ENCODE measurements around the gene CDCP2. TPM values are rescaled to one million over a fixed set of nuclear protein-coding genes. Genes with fewer than 3 reads are reported as not detected.

The CDCP2 gene
- not detected in 2 replicates for total RNA-seq

DNA sequence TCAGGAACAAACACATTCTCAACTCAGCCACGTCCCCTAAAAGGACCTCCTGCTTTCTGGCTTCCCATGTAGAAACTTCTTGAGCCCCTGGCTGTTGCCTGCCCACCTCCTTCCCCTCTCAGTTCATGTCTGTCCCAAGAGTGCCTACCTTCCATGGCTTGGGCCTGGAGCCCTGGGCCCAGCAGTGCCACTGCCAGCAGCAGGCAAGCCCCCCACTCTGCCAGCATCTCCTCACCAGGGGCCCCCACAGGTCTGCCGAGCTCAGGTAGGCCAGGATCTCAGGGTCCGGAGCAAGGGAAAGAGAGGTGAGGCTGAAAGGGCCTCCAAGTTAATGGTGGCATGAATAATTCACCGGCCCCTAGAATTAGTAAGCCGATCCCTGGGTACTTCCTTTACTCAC is at the start of gene CDCP2:
CDCP2 (minus strand) TSS at position 305 of the 400 bp plus-strand sequence; CDS start at position 227, 78 bp downstream.
- intact Hi-C loops (cut with micrococcal nuclease): no loop called here

DNA sequence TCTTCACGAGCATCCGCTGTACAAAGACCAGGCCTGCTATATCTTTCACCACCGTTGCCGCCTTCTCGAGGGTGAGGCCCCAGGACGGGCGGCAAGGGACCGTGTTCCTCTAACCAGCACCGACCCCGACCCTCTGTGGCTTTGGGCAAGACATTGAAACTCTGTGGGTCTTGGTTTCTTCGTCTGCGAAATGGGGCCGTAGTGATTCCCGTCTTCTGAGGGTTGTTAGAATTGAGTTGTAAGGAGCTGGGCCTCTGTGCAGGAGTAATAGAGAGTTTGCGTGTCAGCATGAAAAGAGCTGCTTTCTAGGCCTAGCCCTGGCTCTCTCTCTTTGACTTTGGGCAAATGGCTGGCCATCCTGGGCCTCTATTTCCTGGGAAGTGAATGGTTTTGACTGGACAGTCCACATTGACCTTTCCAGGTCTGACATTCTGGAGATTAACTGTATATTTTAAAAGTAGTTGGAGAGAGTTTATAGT is 47.8 kb upstream of the CDCP2 start:
- intact Hi-C loops (cut with micrococcal nuclease): loop anchor here (1.0 to 2.0 kb wide), 4 partner anchors 86 to 564 kb away; partner anchors contain the start of gene PARS2

DNA sequence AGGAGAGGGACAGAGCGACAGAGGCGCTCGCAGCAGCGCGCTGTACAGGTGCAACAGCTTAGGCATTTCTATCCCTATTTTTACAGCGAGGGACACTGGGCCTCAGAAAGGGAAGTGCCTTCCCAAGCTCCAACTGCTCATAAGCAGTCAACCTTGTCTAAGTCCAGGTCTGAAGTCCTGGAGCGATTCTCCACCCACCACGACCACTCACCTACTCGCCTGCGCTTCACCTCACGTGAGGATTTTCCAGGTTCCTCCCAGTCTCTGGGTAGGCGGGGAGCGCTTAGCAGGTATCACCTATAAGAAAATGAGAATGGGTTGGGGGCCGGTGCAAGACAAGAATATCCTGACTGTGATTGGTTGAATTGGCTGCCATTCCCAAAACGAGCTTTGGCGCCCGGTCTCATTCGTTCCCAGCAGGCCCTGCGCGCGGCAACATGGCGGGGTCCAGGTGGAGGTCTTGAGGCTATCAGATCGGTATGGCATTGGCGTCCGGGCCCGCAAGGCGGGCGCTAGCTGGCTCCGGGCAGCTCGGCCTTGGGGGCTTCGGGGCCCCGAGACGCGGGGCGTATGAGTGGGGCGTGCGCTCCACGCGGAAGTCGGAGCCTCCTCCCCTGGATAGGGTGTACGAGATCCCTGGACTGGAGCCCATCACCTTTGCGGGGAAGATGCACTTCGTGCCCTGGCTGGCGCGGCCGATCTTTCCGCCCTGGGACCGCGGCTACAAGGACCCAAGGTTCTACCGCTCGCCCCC is 47.1 kb upstream of the CDCP2 start, which contains the start of the genes CYB5RL and MRPL37:
CYB5RL (minus strand) TSS at position 266 of the 754 bp plus-strand sequence. CDS start 4,414 bp downstream, outside the sequence.
MRPL37 (plus strand) TSS at position 403 of the 754 bp plus-strand sequence; CDS start at position 480, 77 bp downstream.
- intact Hi-C loops (cut with micrococcal nuclease): loop anchor here (1.0 to 2.0 kb wide), 4 partner anchors 87 to 564 kb away; partner anchors contain the start of gene PARS2

DNA sequence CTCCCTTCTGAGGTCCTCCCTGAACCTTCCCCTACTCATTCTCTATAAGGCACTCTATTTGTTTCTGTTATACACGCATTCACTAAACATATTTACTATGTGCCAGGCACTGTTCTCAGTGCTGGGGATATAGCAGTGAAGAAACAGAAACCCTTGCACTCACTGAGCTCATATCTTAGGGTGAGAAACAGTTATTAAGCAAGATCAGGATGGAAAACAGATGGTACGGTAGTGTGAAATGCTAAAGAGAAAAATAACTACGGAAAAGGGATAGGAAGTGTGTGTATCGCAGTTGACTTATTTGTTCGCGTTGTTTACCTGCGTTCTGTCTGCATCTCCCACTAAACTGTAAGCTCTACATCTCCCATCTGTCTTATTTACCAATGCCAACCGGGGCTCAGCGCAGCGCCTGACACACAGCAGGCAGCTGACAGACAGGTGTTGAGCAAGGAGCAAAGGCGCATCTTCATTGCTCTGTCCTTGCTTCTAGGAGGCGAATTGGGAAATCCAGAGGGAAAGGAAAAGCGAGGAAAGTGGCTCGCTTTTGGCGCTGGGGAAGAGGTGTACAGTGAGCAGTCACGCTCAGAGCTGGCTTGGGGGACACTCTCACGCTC is 46.5 kb upstream of the CDCP2 start:
- intact Hi-C loops (cut with micrococcal nuclease): no loop called here

DNA sequence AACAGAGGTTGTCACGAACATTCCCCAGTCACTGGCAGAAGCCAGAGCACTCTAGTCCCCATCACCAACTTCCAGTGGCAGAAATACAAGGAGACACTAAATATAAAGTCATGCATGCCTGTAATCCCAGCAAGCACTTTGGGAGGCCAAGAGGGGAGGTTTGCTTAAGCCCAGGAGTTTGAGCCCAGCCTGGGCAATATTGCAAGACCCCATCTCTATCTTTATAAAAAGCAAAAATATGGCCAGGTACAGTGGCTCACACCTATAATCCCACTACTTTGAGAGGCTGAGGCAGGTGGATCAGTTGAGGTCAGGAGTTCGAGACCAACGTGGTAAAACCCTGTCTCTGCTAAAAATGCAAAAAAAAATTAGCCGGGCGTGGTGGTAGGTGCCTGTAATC is 40.7 kb upstream of the CDCP2 start:
- intact Hi-C loops (cut with micrococcal nuclease): no loop called here

DNA sequence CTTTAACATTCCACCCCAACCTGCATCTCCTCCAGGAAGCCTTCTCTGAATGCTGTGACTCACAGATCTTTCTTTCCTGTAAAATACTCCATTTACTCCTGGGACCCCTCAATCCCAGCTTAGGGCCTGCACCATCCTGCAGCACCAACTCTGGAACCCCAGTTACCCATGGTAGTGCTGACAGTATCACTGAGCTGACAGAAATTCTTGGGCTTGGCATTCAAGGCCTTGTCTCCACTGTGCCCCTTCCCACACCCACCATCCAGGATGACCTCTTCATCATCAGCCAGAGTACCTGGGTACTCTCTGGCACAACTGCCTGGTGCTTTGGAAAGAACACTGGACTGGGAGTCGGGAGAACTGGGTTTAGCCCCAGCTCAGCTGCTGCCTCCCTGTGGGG is 38.7 kb upstream of the CDCP2 start:
- intact Hi-C loops (cut with micrococcal nuclease): no loop called here

DNA sequence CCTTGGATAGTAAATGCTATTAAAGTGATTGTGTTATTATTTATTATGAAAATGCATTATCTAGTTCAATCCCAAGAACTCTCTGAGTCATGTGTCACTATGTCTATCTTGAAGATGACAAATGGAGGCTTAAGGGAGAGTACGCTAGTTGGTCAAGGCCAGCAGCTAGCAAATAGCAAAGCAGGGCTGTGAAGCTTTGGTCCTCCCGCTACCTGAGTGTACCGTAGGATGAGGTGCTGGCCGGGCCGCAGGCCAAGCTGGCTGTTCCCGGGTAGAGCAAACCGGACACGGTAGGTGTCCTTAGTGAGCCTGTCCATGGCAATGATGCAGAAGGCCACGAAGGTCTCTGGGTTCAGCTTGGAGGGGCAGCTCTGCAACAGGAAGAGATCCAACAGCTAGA is 37.7 kb upstream of the CDCP2 start:
- intact Hi-C loops (cut with micrococcal nuclease): no loop called here

DNA sequence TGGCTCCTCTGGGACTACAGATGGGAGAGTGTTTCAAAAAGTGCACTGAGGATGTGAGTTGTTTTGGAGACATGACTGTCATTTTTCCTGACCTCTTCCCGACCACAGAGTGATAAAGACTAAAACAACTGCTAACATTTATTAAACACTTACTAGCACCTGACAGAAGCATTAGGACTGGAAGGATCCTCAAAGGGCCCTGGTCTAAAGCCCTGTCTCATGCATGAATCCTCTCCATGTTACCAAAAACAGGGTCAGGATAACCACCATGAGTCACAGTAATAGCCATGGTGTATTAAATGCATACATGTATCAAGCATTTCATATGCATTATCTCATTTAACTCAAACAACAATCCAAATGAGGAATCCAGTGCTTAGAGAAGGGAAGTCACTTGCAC is 35.5 kb upstream of the CDCP2 start:
- intact Hi-C loops (cut with micrococcal nuclease): no loop called here

DNA sequence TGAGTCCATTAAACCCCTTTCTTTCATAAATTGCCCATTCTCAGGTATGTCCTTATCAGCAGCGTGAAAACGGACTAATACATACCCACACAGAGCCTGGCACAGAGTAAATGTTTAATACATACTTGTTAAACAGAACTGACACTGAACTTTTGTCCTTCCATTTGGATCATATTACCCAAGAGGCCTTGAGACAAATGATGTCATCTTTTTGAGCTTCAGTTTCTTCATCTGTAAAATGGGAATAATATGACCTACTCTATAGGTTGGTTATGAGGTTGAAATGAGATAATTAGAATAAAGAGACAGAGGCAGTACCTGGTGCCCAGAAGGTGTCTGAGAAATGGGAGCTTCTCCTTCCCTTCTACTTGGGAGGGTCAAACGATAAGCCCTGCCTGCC is 33.3 kb upstream of the CDCP2 start:
- intact Hi-C loops (cut with micrococcal nuclease): no loop called here

DNA sequence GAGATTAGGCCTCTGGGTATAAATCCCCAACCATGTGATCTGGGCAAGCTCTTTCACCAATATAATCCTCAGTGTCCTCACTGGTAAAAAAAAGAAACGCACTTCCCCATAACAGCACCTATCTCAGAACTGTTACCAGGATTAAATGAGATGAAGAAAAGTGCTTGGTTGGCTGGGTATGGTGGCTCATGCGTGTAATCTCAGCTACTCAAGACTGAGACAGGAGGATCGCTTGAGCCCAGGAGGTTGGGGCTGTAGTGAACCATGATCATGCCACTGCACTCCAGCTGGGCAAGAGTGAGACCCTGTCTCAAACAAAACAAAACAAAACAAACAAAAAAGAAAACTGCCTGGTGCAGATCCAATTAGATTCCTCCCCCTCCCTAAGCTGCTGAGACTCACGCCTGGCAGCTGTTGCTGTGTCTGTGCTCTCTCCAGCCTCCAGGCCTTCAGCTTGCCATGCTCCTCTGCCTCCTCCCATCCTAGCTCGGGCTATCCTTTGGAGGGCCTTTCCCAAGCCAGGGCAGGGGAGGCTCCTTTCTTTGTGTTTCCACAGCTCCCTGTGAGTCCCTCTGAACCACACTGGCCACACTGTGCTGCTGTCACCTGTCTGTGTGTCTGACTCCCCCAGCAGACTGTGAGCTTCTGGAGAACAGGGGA is 28.0 kb upstream of the CDCP2 start:
- intact Hi-C loops (cut with micrococcal nuclease): loop anchor here (5.0 kb wide), 1 partner anchor 306 kb away; no protein-coding TSS in a partner anchor

DNA sequence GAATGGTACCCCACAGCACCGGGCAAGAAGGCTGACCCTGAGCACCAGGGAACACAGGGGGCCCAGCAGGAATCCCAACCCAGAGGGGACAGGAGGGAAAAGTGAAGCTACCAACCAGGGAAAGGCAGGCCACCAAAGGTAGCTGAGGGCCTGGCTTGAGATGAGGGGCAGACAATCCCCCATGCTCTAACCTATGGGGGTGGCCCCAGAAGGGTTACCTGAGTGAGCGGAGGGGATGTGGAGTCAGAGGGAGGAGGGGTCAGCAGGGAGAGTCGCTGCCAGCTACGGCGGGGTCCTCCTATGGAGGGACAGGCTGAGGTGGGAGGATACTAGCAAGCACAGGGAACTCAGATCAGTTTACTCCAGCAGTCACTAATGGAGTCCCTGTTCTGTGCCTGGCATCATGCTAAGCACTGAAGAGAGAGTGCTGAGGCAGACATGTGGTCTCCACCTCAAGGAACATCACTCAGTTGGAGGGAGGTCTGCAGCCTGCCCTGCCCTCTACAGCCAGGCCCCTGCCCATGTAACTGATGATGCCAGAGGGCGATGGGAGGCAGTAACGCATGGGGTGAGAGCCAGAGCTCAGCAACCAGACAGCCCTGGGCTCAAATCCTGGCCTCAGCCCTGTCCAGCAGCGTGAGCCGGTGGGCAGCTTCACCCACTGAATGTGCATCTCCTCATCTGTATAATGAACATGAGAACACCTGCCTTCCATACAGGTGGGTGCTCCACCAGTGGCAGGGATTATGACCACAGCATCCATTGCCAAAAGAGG is 25.7 kb upstream of the CDCP2 start:
- intact Hi-C loops (cut with micrococcal nuclease): no loop called here

DNA sequence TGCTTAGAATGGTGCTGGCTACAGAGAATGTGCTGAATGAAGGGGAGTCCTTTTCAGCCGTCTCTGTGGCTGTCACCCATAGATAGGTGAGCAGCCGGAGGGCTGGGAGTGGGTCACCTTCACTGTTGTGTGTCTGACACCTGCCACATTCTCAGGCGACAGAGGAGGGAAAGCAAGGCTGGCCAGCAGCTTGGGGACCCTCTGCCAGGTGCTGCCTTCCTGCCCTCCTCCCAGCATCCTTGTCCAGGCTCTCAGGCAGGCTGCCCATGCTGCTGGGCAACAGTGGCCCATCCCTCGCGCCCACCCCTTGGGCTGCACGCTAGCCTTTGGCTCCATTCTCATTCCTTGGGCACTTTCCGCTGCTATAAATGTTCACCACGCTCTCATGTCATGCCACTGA is 24.9 kb upstream of the CDCP2 start:
- intact Hi-C loops (cut with micrococcal nuclease): no loop called here

DNA sequence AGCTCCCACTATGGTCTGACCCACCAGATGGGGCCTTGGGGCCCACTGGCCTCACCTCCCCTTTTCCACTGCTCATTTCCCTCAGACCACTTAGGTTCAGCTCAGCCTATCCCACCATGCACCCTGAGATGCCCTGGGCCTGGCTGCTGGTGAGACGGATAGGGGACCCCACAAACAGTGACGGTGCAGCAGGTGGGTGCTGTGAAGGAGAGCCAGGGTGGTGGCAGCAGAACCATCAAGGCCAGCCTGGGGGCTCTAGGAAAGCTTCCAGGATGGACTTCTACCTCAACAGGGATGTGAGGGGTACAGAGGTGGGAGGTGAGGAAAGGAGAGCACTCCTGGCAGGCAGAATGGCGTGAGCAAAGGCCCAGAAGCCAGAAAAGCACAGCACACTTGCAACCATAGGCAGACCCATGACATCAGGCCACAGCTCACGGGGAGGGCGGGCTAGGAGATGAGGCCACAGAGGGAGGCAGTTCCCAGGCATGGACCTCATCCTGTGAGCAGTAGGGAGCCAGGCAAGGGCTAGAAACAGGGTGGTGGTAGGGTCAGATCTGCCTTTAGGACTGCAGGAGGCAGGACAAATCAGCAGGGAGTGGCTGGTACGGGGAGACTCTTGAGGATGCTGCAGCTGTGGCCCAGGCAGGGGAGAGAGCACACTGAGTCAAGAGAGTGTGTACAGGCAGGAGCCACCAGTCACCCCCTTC is 24.0 kb upstream of the CDCP2 start:
- intact Hi-C loops (cut with micrococcal nuclease): no loop called here

DNA sequence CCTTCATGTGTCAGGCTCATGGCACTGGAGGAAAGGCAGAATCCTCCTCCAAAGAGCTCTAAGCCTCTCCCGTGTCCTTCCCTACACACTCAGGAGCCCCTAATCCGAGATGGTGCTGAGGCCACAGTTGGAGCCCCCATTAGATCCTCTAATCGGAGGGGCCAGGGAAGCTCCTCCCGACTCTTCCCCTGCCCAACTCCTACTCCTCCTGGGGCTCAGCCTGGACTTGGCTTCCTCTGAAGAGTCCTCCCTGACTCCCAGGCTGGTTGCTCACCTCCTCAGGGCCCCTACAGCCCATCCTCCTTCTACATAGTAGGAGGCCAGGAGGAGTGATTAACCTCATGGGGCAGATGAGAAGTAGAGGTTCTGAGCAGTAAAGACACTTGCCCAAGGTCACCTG is 21.3 kb upstream of the CDCP2 start:
- intact Hi-C loops (cut with micrococcal nuclease): no loop called here

DNA sequence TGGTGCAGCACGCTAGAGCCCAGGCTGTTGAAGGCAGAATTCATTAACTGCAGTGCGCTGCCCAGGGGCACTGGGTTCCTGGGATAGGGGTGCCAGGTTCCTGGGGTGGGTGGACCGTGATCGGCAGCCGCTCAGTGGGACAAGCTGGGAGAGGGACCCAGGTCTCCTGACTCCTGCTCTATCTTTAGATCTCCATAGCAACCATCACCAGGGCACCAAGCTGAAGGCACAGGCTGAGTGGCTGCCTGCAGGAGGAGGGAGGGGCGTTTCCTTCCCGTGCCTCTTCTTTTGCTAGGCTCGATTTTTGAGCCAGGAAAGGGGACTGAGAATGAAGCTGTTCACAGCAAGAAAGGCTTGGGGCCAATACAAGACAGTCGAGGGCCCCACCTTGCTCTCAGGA is 20.9 kb upstream of the CDCP2 start:
- intact Hi-C loops (cut with micrococcal nuclease): no loop called here

DNA sequence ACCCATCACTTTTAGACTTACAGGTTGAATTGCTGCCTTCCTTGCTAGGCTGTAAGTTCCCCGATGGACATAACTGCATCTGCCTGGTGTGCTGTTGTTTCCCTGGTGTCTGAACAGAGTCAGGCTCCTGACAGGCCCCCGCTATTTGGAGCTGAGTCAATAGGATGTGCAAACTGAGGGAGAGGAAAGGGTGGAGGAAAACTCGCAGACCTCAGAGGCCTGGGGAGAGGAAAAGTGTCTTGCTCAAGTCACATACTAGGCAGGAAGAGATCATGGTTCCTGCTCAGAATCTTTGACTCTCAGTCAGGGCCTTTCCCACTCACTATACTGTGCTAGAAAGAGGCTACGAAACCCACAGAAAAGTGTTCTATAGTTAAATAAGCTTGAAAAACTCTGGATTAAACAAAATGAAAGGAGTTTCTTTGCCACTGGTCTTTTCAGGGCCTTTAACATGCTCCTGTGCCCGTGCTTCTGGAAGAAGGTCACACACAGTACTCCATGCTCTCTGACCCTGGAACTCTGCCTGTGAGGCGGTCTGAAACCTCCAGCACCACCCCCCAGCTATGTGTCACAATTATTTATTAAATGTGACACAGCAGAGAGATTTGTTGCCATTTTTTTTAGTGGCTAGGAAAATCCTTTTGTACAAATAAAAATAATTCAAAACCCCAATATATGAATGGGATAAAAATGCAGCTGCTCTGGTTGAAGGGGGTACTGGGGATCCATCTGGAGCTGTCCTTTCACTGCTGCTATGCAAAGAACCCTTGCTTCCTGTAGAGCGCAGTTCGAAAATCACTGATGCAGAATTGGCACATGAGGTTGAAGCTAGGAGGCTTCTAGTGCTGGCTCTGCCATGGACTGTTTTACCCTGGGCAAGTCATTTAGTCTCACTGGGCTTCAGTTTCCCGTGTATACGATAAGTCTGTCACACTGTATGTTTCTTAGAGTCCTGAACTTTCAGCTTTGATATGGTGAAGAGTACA is 20.1 kb upstream of the CDCP2 start:
- intact Hi-C loops (cut with micrococcal nuclease): no loop called here

DNA sequence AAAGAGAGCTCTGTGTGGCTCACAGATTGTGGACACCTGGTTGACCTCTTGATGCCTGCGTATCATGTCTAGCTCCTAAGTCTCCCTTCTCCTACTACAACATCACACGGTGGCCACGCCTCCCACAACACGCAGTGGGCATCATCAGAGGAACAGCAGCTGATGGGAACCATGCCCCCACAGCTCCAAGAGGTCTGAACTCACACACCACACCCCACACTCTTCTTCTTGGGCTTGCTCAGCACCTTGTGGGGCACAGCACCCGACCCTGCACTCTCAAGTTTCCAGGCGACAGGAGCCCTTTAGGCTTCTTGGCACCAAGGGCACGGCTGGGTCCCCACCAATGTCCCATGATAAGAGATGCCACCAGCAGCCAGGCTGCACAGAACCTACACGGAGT is 18.8 kb upstream of the CDCP2 start:
- intact Hi-C loops (cut with micrococcal nuclease): no loop called here

DNA sequence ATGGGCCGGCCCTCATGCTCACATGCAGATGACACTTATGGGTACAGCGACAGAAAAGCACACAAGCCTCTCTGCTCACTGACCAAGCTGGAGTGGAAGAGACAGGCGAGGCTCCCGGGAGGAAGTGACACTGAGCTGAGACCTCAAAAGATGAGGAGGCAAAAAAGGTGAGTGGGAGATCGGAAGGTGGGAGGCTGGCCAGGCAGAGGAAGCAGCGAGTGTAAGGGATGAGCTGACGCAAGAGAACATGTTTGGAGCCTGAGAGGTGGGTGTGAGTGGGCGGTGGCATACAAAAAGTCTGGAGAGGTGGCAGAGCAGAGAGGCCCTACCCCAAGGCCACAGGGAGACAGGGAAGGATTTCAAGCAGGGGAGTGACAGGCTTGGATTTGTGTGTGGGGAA is 18.2 kb upstream of the CDCP2 start:
- intact Hi-C loops (cut with micrococcal nuclease): no loop called here

DNA sequence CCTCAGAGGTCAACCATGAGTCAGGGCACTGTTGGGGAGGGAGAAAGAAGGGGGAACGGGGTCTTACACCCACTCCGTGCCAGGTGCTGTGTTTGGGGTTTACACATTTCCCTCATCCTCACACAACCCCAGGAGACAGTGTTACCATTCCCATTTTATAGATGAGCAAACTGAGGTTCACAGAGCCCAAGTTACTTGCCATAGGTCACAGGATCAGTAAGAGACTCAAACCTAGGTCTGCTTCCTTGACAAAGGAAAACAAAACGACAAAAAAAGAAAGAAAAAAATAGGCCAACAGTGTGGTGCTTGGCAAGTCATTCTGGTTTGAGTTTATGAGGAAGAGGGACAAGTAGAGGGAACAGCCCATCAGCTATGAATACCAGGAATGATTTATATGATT is 16.3 kb upstream of the CDCP2 start:
- intact Hi-C loops (cut with micrococcal nuclease): no loop called here

Data from T-helper 2 cell treated with Interferon-gamma antibody and Interleukin-4, amounts not matched to agents 100 ng/mL and 5 ng/mL, for 36 hours (primary cell).